Left cardiac atrium (tissue), 4 donors: Measurements from ENCODE around the gene RERE. TPM values are rescaled to one million over a fixed set of nuclear protein-coding genes. Genes with fewer than 3 reads are reported as not detected.

Experiments
- ATAC-seq, 2 donors: fragments of 200-7000 bp; cut with Tn5 transposase; one replicate each; pipeline ENCODE4 v1.9.1; 2020; ENCODE audit warnings: mild to moderate bottlenecking in 2 of 2, moderate library complexity in 2 of 2
- DNase-seq: peaks from one replicate; pipeline ENCODE4 v3.0.0-alpha.2; 2020
- intact Hi-C, 2 donors: fragments of 100-400 bp; cut with DNase I; formaldehyde crosslinking; loops; one replicate each; pipeline versions ENCODE4 v1.14.1 to v1.15.1; 2022 to 2023
- total RNA-seq, 2 donors: library from RNA; stranded (reverse); fragmentation: NEBNext Ultra II Directional; extraction: Animal tissue kit (Norgen Biotek cat#: 25700); gene quantifications; one replicate each; pipeline ENCODE4 v1.2.1, GENCODE V29; 2021
- donor health status: DM: no; HTN: yes; CAD: no.
- donor health status: DM: no; HTN: yes; CAD: no; lungs with severe emphysema.
- donor health status: DM: yes; HTN: yes; CAD: no.
- donor health status: Dilated cardiomyopathy.

Gene RERE
- total RNA-seq, 2 donors from 2014 or later = 128 to 162 TPM

- DNase-seq (no peak), ATAC-seq (no peak)
- intact Hi-C loops = no loop called here
Measured at GRCh38 chr1:8356256-8357209, 460.9 kb downstream of the RERE start.

- intact Hi-C loops = no loop called here
- DNase-seq (no peak), ATAC-seq (peak; percentile 7 to 44)
Measured at GRCh38 chr1:8355439-8356255, 461.8 kb downstream of the RERE start.

GRCh38 chr1:8354038-8354437, 463.4 kb downstream of the RERE start:
- intact Hi-C loops = no loop called here
- ATAC-seq = no peak

GRCh38 chr1:8352886-8353785, 464.3 kb downstream of the RERE start:
- ATAC-seq (peak; percentile 8), DNase-seq (no peak)

More at GRCh38 chr1:8354038-8354437, 463.4 kb downstream of the RERE start:
- no peak for DNase-seq

GRCh38 chr1:8352471-8352845, 465.0 kb downstream of the RERE start:
- no peak for DNase-seq
- ATAC-seq = no peak
- intact Hi-C loops = no loop called here

More at GRCh38 chr1:8352886-8353785, 464.3 kb downstream of the RERE start:
- intact Hi-C loops = no loop called here

- ATAC-seq (peak in 1 of 2 donors; percentile 4), DNase-seq (no peak)
- intact Hi-C loops = no loop called here
Measured at GRCh38 chr1:8351693-8352470, 465.6 kb downstream of the RERE start.

GRCh38 chr1:8350914-8351684, 466.3 kb downstream of the RERE start:
- intact Hi-C loops = no loop called here
- ATAC-seq (no peak), DNase-seq (no peak)

- DNase-seq (peak; percentile 69), ATAC-seq (peak; percentile 7 to 13)
- intact Hi-C loops = loop anchor here in 1 of 2 donors (10.0 kb wide), 2 partner anchors 315 to 365 kb away; no protein-coding TSS in a partner anchor
Measured at GRCh38 chr1:8349961-8350360, 467.5 kb downstream of the RERE start.

GRCh38 chr1:8349473-8349865, 468.0 kb downstream of the RERE start:
- intact Hi-C loops = loop anchor here in 1 of 2 donors (10.0 kb wide), 2 partner anchors 315 to 365 kb away; no protein-coding TSS in a partner anchor
- no peak for DNase-seq
- no peak for ATAC-seq

- intact Hi-C loops = loop anchor here in 1 of 2 donors (10.0 kb wide), 2 partner anchors 314 to 364 kb away; no protein-coding TSS in a partner anchor
- peak; percentile 55 to 73 for ATAC-seq
- DNase-seq = peak; percentile 74
Measured at GRCh38 chr1:8348777-8349472, 468.5 kb downstream of the RERE start.

- no peak for ATAC-seq
- intact Hi-C loops = loop anchor here in 1 of 2 donors (10.0 kb wide), 2 partner anchors 313 to 363 kb away; no protein-coding TSS in a partner anchor
- no peak for DNase-seq
Measured at GRCh38 chr1:8348047-8348776, 469.2 kb downstream of the RERE start.

- intact Hi-C loops = loop anchor here in 1 of 2 donors (10.0 kb wide), 2 partner anchors 313 to 363 kb away; no protein-coding TSS in a partner anchor
- ATAC-seq (no peak), DNase-seq (no peak)
Measured at GRCh38 chr1:8347635-8348034, 469.8 kb downstream of the RERE start.

- no peak for DNase-seq
- no peak for ATAC-seq
- intact Hi-C loops = loop anchor here in 1 of 2 donors (10.0 kb wide), 2 partner anchors 311 to 361 kb away; no protein-coding TSS in a partner anchor
Measured at GRCh38 chr1:8345621-8346415, 471.6 kb downstream of the RERE start.

GRCh38 chr1:8344893-8345507, 472.4 kb downstream of the RERE start:
- no peak for ATAC-seq
- intact Hi-C loops = loop anchor here in 1 of 2 donors (10.0 kb wide), 2 partner anchors 310 to 360 kb away; no protein-coding TSS in a partner anchor
- no peak for DNase-seq
